Measurements from ENCODE around the gene FN3KRP.

The FN3KRP gene

DNA sequence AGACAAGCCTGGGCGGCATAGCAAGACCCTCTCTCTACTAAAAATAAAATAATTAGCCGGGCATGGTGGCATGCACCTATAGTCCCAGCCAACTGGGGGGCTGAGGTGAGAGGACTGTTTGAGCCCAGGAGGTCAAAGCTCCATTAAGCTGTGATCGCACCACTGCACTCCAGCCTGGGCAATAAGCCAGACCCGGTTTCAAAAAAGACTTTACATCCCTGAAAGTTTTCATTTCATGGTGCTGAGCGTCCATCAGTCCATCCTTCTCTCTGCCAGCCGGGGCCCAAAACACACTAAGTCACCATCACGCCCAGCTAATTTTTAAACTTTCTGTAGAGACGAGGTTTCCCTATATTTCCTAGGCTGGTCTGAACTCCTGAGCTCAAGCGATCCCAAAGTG is 28.6 kb upstream of the FN3KRP start:
- DNase-seq: no peak

DNA sequence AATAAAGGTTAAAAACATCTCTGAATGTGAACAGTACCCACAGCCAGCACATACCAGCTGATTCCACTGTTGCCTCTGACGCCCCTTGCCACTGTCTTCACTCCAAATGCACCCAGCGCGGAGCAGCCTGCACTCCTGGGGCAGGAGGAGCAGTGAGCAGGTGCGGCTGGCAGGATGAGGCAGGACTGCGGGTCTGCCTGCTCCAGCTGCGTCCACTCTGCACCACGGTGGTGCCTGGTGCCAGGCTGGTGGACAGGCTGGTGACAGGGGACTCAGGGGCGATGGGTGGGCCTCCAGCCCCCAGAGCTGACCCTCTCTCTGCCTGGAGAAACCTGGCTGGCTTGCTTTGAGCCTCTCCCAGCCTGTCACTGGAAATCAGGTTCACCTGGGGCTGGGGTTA is 27.4 kb upstream of the FN3KRP start:
- DNase-seq: no peak

- no peak for DNase-seq
Measured at GRCh38 chr17:82690786-82691489, 25.6 kb upstream of the FN3KRP start.

DNA sequence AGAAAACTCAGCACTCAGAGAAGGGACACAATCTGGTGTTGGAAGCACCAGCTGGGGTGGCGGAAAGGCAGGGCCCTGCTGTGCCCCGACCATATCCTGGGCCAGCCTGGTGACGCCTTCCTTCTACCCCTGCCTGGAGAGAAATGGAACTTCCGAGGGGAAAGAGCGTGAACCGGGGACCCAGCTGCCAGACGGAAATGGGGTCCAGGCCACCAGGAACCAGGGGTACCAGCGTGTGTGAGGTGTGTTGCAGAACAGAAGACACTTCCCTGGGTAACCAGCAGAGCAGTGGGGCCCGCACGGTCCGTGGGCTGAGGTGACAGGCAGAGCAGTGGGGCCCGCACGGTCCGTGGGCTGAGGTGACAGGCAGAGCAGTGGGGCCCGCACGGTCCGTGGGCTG is 24.8 kb upstream of the FN3KRP start:
- no peak for DNase-seq

GRCh38 chr17:82692268-82692667 is 24.2 kb upstream of the FN3KRP start:
- DNase-seq: no peak

DNA sequence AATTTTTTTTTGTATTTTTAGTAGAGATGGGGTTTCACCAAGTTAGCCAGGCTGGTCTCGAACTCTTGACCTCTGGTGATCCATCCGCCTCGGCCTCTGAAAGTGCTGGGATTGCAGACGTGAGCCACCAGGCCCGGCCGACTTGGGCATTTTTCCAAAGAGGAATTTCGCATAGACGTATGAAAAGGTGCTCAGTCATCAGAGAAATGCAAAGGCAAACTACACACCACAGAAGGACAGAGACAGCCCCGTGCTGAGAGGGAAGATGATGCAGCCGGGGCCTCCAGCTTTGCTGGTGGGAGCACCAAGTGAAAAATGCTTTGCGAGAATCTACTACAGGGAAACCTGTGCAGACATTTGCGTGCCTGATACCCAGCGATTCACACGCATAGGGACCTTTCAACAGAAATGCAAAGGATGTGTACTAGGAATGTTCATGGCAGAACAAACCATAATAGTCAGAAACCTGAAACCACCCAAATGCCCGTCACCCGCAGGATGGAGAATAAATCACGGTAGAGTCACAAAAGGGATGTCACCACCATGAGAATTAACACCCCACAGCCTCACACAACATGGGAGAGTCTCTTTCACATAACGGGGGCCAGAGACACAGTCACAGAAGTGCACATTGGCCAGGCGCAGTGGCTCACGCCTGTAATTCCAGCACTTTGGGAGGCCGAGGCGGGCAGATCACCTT is 23.2 kb upstream of the FN3KRP start:
- no peak for DNase-seq

DNA sequence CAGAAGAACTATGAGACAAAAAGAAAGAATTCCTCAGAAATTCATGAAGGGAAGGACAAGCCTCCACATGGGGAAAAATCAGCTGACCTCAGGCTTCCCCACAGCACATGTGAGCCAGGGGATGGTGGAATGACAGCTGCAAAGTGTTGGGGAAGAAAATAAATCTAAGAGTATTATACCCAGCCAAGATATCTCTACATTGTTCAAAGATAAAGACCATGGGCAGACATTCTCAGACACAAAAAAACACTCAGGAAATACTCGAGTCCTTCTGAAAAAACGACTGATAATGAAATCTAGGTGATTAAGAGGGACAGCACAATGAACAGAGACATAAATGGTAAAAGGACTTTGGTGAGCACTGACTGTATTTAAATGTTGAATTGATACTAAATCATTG is 21.9 kb upstream of the FN3KRP start:
- DNase-seq: no peak

GRCh38 chr17:82696259-82696658 is 20.2 kb upstream of the FN3KRP start:
- no peak for DNase-seq

- no peak for DNase-seq
Measured at GRCh38 chr17:82696916-82697807, 19.3 kb upstream of the FN3KRP start.

- DNase-seq: no peak
Measured at GRCh38 chr17:82697808-82698064, 18.8 kb upstream of the FN3KRP start.

DNA sequence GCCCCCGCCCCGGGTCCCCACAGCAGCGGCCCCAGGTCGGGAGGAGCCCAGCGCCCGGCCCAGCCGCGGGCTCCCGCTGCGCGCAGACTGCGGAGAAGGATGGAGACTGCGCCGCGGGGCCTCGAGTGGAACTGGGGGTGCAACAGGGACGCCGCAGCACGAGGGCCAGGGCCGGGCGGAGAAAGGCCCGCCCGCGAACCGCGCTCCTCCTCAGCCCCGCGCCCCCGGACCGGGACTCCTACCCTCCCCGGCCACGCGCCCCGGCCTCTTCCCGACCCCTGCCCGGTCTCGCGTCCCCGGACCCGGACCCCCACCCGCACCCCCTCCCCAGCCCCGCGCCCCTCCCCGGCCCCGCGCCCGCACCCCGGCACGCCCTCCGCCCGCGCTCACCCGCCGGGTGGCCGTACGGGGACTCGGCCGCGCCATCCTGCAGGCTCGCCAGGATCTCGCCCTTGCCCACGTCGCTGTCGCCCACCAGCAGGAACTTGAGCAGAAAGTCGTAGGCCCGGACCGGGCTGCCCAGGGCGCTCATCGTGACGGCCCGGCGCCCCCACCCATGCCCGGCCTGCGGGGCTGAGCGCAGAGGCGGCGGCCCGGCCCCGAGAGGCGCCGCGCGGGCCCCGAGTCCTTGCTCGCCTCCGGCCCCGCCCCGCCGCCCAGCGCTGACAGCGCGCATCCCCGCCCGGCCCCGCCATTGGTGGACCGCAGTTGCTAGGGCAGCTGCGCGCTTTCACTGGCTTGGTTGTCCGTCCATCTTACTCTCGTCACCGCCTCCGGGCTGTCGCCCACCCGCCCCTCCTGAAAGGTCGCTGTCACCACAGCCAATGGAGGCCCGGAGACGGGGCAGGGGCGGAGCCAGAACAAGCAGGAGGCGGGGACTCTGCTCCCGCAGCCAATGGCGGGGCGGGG is 18.2 kb upstream of the FN3KRP start, which contains the start of gene RAB40B:
RAB40B (minus strand) TSS at position 634 of the 909 bp plus-strand sequence; CDS start at position 532, 102 bp downstream.
- DNase-seq: peak; percentile 98

DNA sequence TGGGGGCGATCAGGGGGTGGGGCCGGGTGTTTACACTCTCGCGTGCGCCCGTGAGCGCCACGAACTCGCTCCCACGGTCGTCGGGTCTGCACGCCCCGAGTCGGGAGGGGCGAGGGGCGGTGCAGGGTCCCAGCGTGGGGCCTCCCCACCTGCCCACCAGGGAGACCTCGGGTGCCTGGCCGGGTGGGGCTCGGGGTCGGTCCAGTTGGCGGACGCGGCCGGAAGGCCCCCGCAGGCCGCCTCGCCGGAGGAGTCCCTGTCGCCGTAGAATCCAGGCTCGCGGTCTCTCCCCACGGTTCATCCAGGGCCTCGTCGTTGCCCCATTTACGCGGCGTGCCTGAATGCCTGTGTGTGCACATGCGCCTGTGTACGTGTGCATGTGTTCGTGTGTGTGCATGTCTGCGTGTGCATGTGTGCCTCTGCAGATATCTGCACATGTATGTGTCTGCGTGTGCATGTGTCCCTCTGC is 17.5 kb upstream of the FN3KRP start:
- DNase-seq: peak; percentile 23

- no peak for DNase-seq
Measured at GRCh38 chr17:82699551-82699950, 17.0 kb upstream of the FN3KRP start.

DNA sequence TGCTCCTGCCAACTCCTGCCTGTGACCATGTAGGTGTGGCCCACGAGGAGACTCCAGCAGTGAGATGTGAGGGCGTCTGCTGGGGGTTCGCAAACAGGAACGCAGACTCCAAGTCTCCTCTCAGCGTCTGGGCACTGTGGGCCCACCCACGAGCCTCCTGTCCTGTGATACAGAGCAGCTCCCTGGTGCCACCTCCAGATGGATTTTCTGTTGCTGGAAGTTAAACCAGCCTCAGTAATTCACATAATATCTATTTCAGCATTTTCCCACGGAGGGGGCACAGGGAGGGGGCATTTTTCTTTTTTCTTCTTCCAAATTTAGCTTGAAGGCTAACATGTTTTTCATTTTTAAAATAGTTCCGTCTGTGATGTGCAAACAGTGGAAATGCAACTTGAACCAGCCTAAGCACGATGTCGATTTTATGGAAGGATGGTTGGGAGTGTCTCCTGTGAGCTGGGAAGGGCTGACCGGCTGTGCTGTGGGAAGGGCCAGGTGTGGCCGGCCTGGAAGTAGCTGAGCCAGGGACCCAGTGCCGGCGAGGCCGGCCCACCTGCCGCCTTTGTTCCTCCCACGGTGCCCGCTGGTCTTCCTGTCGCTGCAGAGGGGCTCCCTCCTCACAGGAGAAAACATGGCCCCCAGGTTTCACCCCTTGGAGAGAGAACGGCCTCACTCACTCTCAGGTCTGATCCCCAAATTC is 14.1 kb upstream of the FN3KRP start:
- peak; percentile 56 for DNase-seq

DNA sequence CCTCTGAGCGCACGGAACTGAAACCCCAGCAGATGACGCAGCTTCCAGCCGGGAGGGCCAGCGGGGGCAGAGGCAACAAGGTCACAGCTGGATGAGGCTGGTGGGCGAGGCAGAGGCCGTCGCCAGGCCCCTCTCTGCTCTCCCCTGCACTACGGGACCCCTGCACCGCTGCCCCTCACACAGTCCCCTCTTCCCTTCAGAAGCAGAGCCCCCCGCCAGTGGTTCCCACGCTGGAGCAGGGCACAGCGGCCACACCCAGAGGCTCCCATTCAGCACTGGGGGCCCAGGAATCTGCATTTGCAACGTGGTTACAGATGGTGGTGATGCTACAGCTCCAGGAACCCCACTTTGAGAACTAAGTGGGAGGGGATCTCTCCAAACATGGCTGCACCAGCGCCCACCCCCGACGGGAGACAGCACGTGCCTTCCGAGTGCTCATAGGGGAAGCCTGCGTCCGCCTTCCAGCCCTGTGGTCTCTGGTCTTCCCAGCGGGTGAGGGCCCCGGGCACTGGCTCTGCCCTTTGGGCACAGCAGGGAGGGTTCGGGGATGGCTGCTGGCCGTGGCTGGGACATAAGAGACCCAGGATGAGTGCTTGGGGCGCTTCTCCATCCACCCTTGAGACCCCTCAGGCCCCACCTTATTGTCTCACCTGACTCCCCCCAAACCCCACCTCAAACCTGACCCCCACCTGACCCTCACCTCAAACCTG is 13.3 kb upstream of the FN3KRP start:
- no peak for DNase-seq

GRCh38 chr17:82703935-82704865 is 12.3 kb upstream of the FN3KRP start:
- no peak for DNase-seq

- DNase-seq: no peak
Measured at GRCh38 chr17:82704886-82705285, 11.6 kb upstream of the FN3KRP start.

GRCh38 chr17:82705756-82706155 is 10.8 kb upstream of the FN3KRP start:
- DNase-seq: no peak

GRCh38 chr17:82709024-82709675 is 7.4 kb upstream of the FN3KRP start:
- DNase-seq: no peak
